K562 (cell line): ENCODE data around the gene RPRML. TPM values are rescaled to one million over a fixed set of nuclear protein-coding genes. Genes with fewer than 3 reads are reported as not detected.

Experiments used
- DNMT1 ChIP-seq: fragments of 450-650 bp; IDR thresholded peaks from 2 replicates; pipeline ENCODE4 v1.6.1; 2016; ENCODE audit warnings: antibody characterized with exemption, mild to moderate bottlenecking
- ELK3 ChIP-seq: fragments of 450-650 bp; formaldehyde crosslinking; IDR thresholded peaks from 2 replicates; pipeline ENCODE4 v1.4.0; 2020; ENCODE audit warnings: mild to moderate bottlenecking
- NBN ChIP-seq: fragments of 450-650 bp; IDR thresholded peaks from 2 replicates; pipeline ENCODE4 v1.6.1; 2016; ENCODE audit warnings: low read depth, mild to moderate bottlenecking
- PML ChIP-seq: IDR thresholded peaks from 2 replicates; pipeline ENCODE4 v1.6.1; 2012; ENCODE audit warnings: low read length, inconsistent platforms
- POLR2H ChIP-seq: IDR thresholded peaks from 2 replicates; pipeline ENCODE4 v1.6.1; 2016; ENCODE audit warnings: missing genetic modification characterization, low read depth, mild to moderate bottlenecking, control low read depth, missing compliant biosample characterization, moderate library complexity
- RAD51 ChIP-seq: fragments of 450-650 bp; IDR thresholded peaks from 2 replicates; pipeline ENCODE4 v1.7.1; 2016; ENCODE audit warnings: low read depth, mild to moderate bottlenecking, borderline replicate concordance
- REST ChIP-seq, 2 experiments: fragments of 450-650 bp; formaldehyde crosslinking in 1 of 2; IDR thresholded peaks; 2 replicates each; pipeline versions ENCODE4 v1.4.0 to v1.6.1; 2014 to 2020; ENCODE audit warnings: mild to moderate bottlenecking in 2 of 2, borderline replicate concordance in 1 of 2, low read depth in 1 of 2
- SP1 ChIP-seq: sonication (generic); formaldehyde crosslinking; IDR thresholded peaks from 2 replicates; pipeline ENCODE4 v1.8.1; 2022; ENCODE audit warnings: mild to moderate bottlenecking, missing genetic modification reagents
- SUPT5H ChIP-seq: fragments of 450-650 bp; IDR thresholded peaks from 2 replicates; pipeline ENCODE4 v1.6.1; 2016
- TEAD4 ChIP-seq, 2 experiments: sonication (generic) in 1 of 2; formaldehyde crosslinking in 1 of 2; IDR thresholded peaks; 2 replicates each; pipeline versions ENCODE4 v1.6.1 to v1.8.0; 2012 to 2022; ENCODE audit warnings: borderline replicate concordance in 1 of 2, inconsistent platforms in 1 of 2, low read length in 1 of 2, mild to moderate bottlenecking in 1 of 2, missing genetic modification reagents in 1 of 2
- ZNF23 ChIP-seq: fragments of 250-450 bp; sonication (Bioruptor Pico); IDR thresholded peaks from 2 replicates; pipeline ENCODE4 v1.4.0; 2020; ENCODE audit warnings: mild to moderate bottlenecking
- ZNF589 ChIP-seq: fragments of 200-800 bp; sonication (Bioruptor generic); IDR thresholded peaks from 2 replicates; pipeline ENCODE4 v1.6.1; 2016; ENCODE audit warnings: low read depth, missing genetic modification characterization, missing compliant biosample characterization
- ZNF609 ChIP-seq: sonication (generic); formaldehyde crosslinking; IDR thresholded peaks from 2 replicates; pipeline ENCODE4 v1.8.1; 2023; ENCODE audit warnings: missing genetic modification reagents, mild to moderate bottlenecking, borderline replicate concordance
- ZNF717 ChIP-seq: fragments of 250-450 bp; sonication (Bioruptor Pico); IDR thresholded peaks from 2 replicates; pipeline ENCODE4 v1.5.0; 2021
- polyA plus RNA-seq, 8 experiments: library from polyadenylated mRNA; depleted of rRNA in 4 of 8; stranded (reverse) in 5 of 8; unstranded in 3 of 8; fragments of >200 nt; fragmentation: Nextera tagmentation in 2 of 8; fragmentation: Illumina TruSeq in 1 of 8; extraction: Ambion mirVana in 2 of 8; extraction: Trizol in 1 of 8; gene quantifications; 2 replicates each; pipeline versions ENCODE4 v1.2.1 to v1.2.3, GENCODE V29; 2011 to 2014; ENCODE audit warnings: inconsistent platforms in 1 of 8, missing spikeins in 1 of 8
- total RNA-seq, 7 experiments: library from RNA; depleted of rRNA in 6 of 7; stranded (reverse); fragments of >200 nt in 6 of 7; fragmentation: Illumina TruSeq in 2 of 7; extraction: Trizol in 2 of 7; gene quantifications; 2 replicates each; pipeline versions ENCODE4 v1.2.1 to v1.2.3, GENCODE V29; 2011 to 2021; ENCODE audit warnings: low replicate concordance in 1 of 7

The RPRML gene
- total and polyA plus RNA-seq, 9 of the 15 experiments (the other 6 are each of a cell fraction or from before 2014, with no cell fraction given): not detected

- no peak for TF ChIP-seq ZNF717
- no peak for TF ChIP-seq ZNF23 (CRISPR knock-in tag)
- TF ChIP-seq TEAD4 (IDR thresholded peaks at IDR 0.05; ENCODE audit: low read length): no peak; the same call in 1 of the 2 replicates
- no peak for TF ChIP-seq TEAD4 (CRISPR knock-in tag; IDR thresholded peaks at IDR 0.05; ENCODE audit: borderline replicate concordance)
- no peak for TF ChIP-seq ZNF589 (CRISPR knock-in tag)
- TF ChIP-seq REST (IDR thresholded peaks at IDR 0.05; ENCODE audit: borderline replicate concordance): no peak
- no peak for TF ChIP-seq REST (CRISPR knock-in tag; IDR thresholded peaks at IDR 0.05; ENCODE audit: low read depth)
- no peak for TF ChIP-seq DNMT1
- TF ChIP-seq PML: 0 out of 2 replicates have a peak, but pooled peaks have one; percentile 30
- TF ChIP-seq POLR2H (tag): no peak
- TF ChIP-seq RAD51: no peak
- TF ChIP-seq SUPT5H: no peak
- TF ChIP-seq ZNF609 (CRISPR knock-in tag): no peak
- TF ChIP-seq SP1 (CRISPR knock-in tag): no peak
- no peak for TF ChIP-seq NBN
- TF ChIP-seq ELK3 (CRISPR knock-in tag): no peak
Measured at GRCh38 chr17:46935658-46936266, 43.3 kb downstream of the RPRML start (continued).
